LNCAP (cell line): ENCODE data around the gene ARHGAP5.

Experiments used
- CTCF ChIP-seq: fragments of 450-650 bp; IDR thresholded peaks from 2 replicates; pipeline ENCODE4 v1.5.1; 2017; ENCODE audit warnings: mild to moderate bottlenecking

ARHGAP5 gene

GRCh38 chr14:32150392-32150791 lies 73.3 kb downstream of the ARHGAP5 start:
- TF ChIP-seq CTCF, result no peak

GRCh38 chr14:32166029-32166428 lies 88.9 kb downstream of the ARHGAP5 start:
- no peak for TF ChIP-seq CTCF

- TF ChIP-seq CTCF, result no peak
Measured at GRCh38 chr14:32166924-32167323, 89.8 kb downstream of the ARHGAP5 start.

GRCh38 chr14:32167907-32168306 lies 90.8 kb downstream of the ARHGAP5 start:
- TF ChIP-seq CTCF, result no peak

- TF ChIP-seq CTCF, result no peak
Measured at GRCh38 chr14:32169191-32169590, 92.1 kb downstream of the ARHGAP5 start.

- TF ChIP-seq CTCF, result no peak
Measured at GRCh38 chr14:32171469-32171868, 94.4 kb downstream of the ARHGAP5 start.

GRCh38 chr14:32183151-32184058 lies 106.3 kb downstream of the ARHGAP5 start:
- no peak for TF ChIP-seq CTCF

GRCh38 chr14:32185097-32185496 lies 108.0 kb downstream of the ARHGAP5 start:
- TF ChIP-seq CTCF, result no peak
